GM18861 (cell line): ENCODE measurements around the gene UBE2D4.
A peak's percentile ranks its signal among the peaks of the same experiment; 100 is the strongest.

Source experiments
- ATAC-seq: cut with Tn5 transposase; IDR thresholded peaks from one replicate; pipeline ENCODE4 v1.9.1; 2021; ENCODE audit not compliant: unreplicated experiment

UBE2D4 gene

DNA sequence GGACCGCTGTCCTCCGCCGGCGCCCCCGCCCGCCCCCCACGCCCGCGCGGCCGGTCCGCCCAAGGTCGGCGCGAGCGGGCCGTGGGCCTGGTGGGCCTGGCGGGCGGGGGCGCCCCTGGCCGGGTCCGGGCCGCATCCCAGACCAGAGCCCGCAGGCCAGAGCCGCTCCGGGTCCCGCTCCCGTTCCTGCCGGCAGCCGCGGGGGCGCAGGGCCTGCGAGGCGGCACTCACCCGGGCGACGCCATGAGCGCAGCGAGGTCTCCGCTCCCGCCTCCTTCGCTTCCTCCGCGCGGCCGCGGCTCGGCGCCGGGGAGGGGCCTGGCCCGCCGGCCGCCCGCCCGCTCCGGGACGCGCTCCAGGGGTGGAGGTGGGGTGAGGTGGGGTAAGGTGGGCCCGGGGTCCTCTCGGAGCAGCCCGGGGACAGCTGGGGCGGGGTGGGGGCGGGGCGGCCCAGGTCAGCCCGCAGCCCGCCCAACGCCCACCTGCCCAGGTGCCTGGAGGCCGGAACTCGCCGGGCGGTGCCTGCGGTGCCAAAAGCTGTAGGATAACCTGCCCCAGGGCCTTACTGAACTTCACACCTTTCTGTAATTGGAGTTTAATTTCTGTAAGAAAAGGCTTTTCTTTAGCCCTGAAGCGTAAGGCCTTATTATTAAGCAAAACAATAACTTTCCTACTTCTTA, 19.8 kb upstream of the UBE2D4 start, which contains the start of gene URGCP:
Gene URGCP, minus strand, starts transcription at position 266 of the 680 bp plus-strand sequence. Its CDS starts 21 bp downstream, at position 245.
- ATAC-seq: no peak

DNA sequence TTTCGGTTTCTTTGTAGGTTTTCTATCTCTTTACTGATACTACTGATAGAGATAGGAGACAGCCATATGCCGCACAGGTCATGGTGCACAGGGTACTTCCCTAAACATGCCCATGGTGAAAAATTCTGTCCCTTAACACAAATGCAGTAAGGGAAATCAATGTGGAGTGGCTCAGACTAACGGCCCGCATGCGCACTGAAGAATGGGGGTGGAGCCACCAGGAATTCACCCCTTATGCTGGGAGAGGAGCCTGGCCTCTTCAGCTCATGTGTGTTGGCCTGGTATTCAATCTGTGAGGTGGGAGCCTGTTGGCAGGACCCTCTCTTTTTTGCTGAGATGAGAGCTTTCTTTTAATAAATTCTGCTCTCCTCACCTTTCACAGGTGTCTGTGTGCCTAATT, 11.4 kb upstream of the UBE2D4 start:
- ATAC-seq: no peak

DNA sequence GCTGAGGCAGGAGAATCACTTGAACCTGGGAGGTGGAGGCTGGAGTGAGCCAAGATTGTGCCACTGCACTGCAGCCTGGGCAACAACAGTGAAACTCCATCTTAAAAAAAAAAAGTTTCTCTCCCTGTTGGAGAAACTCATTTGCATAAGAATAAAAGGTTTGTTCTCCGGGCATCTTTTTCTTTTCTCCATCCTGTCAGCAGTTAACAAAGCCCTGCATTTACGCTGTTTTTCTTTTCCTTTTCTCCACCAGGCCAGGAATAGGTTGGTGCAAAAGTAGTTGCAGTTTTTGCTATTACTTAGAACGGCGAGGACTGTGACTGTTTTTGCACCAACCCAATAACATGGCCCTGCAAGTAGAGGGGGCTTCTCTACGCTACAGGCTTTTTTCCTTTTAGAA, 10.3 kb upstream of the UBE2D4 start:
- ATAC-seq: no peak

DNA sequence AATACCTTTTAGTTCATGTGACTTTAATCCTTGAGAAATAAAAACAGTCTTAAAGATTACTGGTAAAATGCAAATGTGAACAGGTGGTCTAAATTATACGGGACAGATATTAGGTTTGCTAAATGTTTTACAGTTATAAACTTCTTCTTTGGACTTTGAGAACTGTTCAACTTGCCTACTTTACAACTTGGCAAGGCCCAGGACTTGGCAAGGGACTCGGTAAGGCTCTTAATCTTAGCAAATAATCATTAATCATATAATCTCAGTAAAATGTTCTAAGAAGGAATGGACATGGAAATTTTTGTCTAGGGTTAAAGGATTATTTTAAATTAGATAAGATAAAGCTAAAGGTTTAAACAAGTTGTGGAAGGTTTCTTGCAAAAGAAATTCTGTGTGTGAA, 4.8 kb upstream of the UBE2D4 start:
- no peak for ATAC-seq

DNA sequence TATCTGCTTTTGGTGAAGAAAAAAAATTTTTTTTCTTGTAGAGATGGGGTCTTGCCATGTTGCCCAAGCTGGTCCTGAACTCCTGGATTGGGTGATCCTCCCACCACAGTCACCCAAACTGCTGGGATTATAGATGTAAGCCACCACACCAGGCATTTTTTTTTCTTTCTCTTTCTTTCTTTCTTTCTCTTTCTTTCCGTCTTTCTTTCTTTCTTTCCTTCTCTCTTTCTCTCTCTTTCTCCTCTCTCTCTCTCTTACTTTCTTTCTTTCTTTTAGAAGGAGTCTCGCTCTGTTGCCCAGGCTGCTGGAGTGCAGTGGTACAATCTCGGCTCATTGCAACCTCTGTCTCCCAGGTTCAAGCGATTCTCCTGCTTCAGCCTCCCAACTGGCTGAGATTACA, 3.5 kb upstream of the UBE2D4 start:
- no peak for ATAC-seq

DNA sequence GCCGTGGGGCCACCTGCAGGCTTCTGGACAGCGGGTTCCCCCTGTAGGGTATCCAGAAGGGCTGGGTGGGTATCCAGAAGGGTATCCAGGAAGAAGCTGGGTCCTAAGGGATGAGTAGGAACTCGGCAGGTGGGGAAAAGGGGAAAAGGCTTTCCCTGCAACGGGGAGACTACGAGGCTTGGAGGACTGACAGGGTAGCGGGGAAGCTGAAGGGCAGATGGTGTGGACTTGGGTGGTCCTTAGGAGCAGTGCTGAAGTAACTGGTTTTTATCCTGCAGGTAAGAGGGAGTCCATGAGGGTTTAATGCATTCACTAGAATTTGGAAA, 525 bp downstream of the UBE2D4 start:
- no peak for ATAC-seq

DNA sequence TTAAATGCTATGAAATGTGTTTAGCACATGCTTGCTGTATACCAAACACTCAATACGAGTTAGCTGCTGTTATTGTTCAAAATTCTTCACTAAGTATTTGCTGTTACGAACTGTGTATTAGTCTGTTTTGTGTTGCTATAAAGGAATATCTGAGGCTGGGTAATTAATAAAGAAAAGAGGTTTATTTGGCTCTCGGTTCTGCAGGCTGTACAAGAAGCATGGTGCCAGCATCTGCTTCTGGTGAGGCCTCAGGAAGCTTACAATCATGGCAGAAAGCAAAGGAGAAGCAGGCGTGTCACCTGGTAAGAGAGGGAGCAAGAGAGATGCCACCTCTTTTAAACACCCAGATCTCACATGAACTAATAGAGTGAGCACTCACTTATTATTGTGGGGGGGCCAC, 1.6 kb downstream of the UBE2D4 start:
- no peak for ATAC-seq

DNA sequence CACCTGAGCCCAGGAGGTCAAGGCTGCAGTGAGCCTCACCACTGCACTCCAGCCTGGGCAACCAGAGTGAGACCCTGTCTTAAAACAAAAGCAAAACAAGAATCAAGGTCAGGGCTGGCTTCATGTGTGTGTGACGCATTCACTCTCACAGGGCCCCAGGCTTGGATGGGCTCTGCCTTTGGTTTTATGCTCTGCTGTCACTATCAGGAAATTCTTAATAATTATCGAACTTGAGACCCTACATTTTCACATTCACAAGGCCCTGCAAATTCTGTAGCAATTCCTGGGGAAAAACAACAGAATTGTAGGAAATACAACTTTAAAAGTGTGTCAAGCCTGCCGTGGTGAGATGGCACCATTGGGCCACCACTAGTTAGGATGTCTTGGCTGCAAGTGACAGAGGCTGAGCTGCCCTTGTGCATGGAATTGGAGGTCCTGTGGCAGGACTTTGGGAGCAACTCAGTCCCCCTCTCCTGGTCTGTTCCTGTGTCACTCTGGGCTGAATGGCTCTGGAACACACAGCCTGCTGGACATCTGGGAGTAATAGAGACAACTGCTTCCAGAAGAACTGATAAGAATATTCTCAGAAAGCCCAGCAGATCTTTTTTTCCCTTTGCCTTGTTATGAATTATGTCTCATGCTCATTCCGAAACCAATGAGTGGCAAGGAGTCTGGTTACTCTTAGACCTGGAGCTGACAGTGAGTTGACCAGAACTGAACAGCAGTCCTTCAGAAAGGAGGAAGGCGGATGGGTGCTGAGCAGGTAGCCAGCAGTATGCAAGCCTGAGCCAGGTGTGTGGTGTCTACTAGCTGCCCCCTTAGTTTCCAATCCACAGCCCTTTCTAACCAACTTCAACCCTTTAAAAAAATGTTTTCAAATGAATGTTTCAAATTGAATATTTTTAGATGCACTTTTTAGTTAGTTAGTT, 3.6 kb downstream of the UBE2D4 start:
- no peak for ATAC-seq

DNA sequence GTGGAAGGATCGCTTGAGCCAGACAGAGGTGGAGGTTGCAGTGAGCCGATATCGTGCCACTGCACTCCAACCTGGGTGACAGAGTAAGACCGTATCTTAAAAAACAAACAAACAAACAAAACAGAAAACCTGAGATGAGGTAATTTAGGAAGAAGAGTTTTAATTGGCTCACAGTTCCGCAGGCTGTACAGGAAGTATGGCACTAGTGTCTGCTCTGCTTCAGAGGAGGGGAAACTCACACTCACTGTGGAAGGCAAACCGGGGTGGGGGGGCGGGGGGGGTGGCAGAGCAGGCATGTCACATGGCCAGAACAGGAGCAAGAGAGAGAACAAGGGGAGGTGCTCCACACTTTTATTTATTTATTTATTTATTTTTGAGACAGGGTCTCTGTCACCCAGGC, 5.1 kb downstream of the UBE2D4 start:
- no peak for ATAC-seq

DNA sequence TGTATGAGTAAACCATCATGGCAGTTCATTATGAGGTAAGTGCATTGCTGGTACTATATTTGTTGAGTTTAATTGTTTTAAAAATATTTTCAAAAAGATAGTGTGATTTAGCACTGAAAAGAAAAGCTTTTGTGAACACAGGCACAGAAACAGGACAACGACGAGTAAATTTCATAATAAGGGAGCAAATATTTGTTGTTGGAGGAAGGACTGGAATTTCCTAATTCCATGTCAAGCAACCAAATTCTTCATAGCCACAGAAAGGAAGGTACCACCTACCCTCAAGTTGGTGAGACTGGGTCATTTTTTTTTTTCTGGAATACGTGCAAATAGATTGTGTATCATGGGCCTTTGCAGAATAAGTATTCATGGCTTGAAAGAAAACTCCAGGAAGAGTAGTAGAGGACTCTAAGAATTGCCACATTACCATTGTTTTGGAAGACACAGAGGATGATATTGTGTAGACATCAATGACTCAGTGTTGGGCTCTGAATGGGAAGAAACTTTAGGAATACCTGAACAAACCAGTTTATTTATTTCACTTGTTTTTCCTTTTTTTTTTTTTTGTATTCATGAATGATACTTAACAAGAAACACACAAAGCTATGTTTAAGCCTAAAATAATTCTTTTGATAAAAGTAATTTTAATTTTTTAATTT, 7.8 kb downstream of the UBE2D4 start:
- no peak for ATAC-seq

DNA sequence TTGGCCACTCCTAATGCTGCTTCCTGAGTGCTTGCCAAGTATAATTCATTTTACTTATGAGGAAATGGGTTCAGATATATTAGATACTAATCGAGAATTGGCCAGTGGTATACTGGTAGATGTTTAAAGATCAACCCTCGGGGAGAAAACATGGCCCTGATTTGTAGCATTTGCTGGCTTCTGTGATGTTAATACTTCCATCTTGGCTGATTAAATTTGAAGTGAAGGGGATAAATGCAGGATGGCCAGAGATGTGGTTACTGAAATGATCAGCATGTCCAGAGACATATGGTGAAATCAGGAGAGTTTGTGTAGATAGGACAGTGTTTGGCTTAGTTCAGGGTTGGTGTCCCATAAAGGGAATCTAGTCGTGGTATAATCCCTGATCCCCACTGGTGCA, 11.2 kb downstream of the UBE2D4 start:
- ATAC-seq: no peak

DNA sequence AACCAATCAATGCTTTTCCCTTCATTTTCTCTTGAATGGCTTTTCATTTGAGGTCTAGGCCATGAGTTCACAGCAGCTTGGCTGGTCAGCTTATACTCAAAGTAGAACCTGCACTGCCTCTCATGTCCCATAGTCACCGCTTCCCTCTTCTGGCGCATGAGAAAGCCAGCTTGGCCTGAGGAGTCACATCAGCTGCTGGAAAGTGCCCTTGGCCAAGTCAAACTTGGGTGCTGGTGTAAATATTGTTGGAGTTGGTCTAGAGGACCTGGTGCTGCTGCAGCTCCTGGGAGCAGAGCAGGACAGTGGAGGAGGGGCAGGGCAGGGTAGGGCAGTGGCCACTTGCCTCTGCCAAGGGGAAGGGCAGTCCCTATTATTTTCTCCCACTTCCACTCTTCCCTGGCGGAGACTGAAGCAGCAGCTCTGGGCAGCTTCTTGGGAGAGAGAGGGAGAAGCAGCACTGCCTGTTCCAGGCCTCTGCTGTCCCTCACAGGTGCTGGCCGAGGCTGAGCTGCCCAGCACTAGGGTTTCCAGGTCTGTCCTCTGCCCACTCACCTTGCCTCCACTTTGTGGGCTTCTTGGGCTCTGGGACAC, 12.8 kb downstream of the UBE2D4 start:
- no peak for ATAC-seq

DNA sequence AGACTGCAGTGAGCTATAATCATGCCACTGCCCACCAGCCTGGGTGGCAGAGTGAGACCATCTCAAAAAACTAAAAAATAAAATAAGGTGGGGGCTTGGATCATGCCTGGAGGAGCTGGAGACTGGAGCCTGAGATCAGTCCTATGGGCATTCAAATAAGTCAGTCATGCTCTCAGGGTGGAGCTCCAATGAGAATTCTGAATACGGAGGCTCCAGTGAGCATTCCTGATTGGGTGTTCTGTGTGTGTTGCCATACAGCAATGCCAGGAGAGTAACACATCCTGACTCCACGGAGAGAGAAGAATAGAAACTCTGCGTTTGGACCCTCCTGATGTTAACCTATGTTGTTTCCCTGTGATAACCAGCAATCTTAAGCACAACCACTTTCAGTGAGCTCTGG, 16.0 kb downstream of the UBE2D4 start:
- no peak for ATAC-seq

DNA sequence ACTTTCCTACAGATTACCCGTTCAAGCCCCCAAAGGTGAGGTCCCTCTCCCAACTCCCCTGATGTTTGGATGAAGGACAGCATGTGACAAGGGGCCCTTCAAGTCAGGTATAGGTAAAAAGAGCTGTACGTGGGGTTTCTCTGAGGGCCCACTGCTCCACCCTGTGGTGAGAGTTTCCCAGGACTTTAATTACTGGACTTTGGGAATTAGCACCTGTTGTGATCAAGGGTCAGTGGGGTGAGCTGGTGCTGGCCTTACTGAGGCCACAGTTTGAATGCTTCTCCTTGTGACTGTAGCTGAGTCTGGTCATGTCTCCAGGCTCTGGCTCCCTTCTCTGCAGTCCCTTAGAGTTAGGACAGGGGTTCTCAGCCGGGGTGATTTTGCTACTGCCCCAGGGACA, 16.8 kb downstream of the UBE2D4 start:
- ATAC-seq: no peak

DNA sequence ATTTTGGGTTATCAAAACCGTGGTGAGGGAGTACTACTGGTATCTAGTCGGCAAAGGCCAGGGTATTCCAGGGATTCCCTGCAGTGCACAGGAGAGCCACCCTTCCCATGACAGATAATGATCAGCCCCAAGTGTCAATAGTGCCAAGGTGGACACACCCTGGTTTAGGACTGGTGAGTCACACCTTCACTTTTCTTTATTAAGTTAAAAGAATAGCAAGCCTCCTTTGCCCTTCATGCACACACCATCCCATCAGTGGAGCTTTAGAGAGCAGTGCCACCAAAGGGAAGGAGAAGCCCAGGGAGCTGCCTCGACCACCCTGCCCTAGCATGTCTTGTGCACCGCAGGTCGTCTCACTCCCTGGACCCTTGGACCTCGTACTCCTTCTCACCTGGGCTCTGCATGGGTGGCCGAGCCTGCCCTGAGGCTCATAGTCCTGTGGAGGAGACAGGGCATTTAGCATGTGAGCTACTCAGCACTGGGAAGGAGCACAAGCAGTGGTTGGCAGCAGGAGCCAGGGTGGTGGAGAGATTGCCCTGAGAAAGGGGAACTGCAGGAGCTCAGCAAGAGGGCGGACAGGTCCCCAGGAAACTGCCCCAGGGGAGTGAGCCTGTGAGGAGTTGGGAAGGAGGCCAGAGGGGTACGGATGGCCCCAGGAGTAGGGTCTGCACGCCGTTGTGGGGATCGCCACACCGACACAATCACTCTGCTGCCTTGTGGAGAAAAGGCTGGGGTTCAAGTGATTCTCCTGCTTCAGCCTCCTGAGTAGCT, 17.4 kb downstream of the UBE2D4 start:
- ATAC-seq: no peak

DNA sequence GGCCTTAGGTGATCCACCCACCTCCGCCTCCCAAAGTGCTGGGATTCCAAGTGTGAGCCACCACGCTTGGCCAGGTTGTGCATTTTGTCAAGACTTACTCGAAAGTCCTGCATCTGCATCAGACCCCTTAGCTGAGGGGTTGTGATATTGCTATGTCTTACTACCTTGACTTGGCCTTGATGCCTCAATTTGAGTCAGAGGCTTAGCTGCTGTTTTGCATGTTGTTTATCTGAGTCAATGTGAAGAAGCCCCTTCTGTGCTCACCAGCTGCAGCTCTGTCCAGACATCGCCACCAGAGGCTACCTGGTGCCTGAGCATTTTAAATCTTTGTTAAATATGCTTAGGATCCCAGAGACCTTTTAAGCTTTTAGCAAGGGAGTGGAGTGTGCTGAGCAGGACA, 18.1 kb downstream of the UBE2D4 start:
- ATAC-seq: no peak

DNA sequence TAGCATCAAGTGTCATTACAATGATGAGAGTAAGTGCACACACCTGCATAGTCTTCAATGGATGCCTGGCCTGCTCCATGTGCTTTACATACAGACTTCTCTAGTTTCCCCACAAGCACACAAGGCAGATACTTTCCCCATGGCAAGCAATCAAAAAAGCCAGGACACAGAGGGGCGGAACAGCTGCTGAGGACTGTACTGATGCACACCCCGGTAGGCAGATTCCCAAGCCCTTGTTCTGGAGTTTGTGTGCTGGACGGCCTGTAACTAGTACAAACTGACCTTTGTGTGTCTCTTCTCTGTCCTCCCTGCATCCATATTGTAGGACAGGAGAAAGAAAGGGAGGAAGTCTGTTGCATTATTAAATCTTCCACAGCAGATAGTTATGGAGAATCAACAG, 25.8 kb downstream of the UBE2D4 start:
- ATAC-seq: no peak

DNA sequence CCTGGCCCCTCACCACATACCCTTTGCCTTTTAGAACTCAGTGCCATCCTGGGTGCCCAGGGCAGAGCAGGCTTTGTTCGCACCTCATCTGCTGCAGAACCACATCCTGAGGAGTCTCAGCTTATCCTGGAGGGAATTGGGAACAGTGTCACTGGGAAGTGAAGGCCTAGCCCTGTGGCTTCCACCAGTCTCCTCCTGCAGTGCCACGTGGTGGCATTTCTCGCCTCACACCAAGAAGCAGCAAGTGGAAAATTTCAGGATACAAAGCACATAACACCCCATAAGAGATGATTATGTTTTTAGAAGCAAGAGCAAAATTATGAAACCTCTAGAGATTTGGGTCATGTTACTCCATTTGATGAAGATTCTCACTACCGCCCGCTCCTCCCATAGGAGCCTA, 26.8 kb downstream of the UBE2D4 start:
- ATAC-seq: no peak

DNA sequence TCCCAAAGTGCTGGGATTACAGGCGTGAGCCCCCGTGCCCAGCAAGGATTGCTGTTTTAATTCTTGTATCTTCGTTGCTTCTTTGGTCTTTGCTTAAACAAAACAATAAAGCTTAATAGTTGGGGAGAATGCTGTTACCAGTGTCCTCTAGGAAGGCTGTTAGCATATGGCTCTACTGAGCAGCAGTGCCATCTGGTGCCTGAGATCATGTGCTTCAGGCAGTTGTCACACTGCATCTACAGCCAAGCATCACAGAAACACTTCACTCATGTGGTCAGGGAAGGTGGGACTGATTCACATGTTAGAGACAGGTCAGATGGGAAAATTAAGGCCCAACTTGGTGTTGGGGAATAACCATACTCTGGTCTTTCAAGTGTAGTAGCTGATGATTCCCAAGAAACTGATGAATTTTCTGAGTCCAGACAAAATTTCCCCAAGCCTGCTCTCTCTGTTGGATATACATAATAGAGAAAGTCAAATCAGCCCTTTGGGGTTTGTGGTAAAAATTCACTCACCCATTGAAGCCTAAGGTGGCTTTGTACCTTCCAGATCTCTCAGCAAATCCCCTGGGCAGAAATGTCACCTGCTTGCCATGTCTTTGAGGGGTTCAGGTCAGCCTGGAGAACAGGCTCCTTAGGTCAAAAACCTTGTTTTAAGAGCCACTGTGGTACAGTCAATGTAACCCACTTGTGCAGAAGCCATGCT, 28.4 kb downstream of the UBE2D4 start:
- peak; percentile 62 for ATAC-seq

DNA sequence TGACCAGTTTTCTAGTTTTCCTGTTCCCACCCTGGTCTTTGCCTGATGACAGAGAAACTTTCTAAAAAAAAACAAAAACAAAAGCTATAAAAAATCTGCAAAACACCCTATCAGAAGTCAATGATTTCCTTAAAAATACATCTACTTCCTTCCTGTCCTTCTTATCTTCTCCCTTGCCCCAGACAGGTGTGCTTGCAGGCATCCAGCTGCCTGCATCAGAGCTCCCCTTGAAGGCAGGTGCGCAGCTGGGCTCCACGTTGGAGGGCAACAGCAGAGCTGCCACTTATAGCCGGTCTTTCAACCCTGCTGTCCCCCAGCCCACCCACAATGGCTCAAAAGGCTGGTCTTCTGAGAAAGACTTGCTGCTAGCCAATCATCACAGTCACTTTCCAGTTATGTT, 29.8 kb downstream of the UBE2D4 start:
- no peak for ATAC-seq
